HTR-8/SVneo (cell line): ENCODE measurements around the gene RALGDS.
A peak's percentile ranks its signal among the peaks of the same experiment; 100 is the strongest.
"Not testable (repeated sequence)": the region's sequence is repeated elsewhere in the genome, so short reads cannot be mapped to it uniquely, and the experiment has no call there.

Experiments
- DNase-seq: peaks from one replicate; pipeline ENCODE4 v3.0.0; 2011; ENCODE audit warnings: low spot score, mixed read lengths; ENCODE audit not compliant: insufficient read length
- FAIRE-seq: peaks from 2 replicates; lab custom pipeline; 2011; peaks lifted over from hg19 to GRCh38; lab: Jason Lieb, UNC

Gene RALGDS

DNA sequence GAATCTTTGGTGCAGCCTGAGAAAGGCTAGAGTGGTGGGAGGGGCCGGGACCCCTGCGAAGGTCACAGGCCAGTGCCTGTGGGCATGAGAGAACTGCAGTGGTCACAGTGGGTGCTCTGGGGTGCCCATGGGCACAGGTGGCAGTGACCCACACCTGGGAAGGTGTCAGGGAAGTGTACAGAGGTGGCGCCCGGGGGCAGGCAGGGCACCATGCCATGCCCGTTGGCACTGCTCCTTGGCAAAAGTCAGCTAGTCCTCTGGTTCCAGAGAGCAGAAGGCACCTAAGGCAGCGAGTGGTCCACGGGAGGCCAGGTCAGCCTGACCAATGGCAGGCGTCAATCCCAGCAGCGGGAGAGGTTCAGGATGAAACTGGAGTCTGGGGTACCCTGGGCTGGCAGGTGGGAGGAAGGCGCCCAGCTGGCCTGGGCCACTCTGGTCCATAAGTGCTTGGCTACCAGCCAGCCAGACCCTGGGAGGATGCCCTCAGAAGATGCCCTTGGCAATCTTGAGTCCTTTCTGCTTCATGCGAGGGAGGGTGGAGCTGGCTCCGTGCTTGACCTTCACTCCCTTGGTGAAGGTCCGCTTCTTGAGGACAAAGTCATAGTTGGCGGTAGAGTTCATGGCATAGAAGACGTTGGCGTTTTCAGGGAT lies 22.8 kb downstream of the RALGDS start:
- no peak for FAIRE-seq
- DNase-seq, result no peak

DNA sequence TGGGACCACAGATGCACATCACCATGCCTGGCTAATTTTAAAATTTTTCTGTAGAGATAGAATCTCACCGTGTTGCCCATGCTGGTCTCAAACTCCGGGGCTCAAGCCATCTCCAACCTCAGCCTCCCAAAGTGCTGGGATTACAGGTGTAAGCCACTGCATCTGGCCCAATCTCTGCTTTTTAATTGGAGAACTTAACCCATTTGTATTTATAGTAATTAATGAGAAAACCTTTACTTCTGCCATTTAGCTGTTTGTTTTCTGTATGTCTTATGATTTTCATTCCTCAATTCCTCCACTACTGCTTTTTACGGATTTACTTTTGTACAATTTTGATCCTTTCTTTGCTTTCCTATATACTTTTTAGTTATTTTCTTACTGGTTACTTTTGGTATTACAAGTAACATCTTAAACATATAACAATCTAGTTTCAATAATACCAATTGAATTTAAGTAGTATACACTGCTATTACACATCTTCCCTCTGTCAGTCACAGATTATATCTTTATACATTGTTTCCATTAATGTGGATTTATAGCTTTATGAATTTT lies 26.1 kb downstream of the RALGDS start:
- FAIRE-seq, result no peak
- DNase-seq, result no peak

DNA sequence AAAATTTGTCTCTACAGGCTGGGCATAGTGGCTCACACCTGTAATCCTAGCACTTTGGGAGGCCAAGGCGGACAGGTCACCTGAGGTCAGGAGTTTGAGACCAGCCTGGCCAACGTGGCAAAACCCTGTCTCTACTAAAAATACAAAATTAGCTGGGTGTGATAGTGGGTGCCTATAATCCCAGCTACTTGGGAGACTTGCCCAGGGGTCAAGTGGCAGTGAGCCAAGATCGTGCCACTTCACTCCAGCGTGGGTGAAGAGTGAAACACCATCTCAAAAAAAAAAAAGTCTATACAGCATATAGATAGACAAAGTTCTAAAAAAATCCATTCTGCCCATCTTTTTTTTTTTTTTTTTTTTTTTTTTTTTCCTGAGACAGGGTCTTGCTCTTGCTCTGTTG lies 26.7 kb downstream of the RALGDS start:
- not testable (repeated sequence) for DNase-seq, FAIRE-seq

DNA sequence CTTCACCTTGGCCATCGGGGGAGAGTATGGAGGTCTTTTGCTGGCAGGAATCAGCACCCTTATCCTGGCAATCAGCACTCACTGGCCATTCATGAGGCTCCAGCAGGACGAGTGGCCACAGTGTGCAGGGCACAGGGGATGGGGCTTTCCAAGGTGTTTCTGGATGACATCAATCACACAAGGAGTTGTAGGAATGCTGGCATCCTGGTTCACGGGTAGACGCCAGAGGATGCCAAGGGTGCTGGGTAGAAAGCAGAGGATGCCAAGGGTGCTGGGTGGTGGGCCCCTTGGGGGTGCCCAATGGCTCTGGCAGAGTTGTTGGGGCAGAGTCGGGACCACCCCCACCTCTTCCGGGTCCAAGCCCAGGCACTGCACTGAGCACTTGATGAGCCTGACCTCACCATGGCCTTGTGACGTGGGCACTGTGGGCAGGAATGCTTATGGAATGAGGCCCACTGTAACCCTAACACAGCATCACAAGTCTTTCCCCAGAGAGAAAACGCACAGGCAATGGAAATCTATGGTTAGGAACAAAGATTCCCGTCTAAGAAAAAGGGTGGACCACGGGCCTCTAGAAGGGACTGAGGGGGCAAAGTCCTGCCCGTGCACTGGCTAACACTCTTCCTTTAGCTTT lies 30.2 kb downstream of the RALGDS start:
- DNase-seq (no peak), FAIRE-seq (no peak)

DNA sequence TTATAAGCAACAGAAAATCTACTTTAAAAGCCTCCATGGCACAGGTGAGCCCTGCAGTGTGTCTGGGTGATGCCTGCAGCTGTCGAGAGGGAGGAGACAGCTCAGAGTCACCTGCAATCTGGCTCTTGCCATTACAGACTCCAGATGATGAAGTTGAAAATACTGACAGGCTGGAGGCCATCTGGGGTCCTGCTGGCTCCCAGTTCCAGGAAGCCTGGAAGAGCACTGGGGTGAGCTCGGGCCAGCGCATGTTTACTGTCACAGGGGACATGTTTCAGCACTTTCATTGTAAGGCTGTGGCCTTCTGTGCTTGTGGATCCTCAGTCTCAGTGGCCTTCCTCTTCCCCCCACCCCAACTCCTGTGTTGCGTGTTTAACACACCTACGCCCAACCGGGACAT lies 30.9 kb downstream of the RALGDS start:
- FAIRE-seq, result no peak
- DNase-seq, result no peak

DNA sequence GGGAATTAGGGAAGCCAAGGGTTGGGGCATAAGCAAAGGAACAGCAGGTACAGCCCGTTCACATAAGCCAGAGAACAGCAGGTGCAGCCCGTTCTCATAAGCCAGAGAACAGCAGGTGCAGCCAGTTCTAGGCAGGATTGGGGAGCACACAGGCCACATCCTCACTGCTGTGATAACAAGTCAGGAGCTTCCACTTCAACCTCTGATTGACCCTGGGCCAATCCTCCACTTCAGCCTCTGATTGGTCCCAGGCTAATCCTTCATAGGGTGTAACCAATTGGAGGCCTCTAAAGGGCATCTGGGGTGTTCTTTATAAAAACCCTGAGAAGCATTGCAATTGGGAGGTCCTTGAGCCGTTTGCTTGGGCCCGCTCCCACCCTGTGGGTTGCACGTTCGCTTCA lies 31.8 kb downstream of the RALGDS start:
- FAIRE-seq (no peak), DNase-seq (no peak)

DNA sequence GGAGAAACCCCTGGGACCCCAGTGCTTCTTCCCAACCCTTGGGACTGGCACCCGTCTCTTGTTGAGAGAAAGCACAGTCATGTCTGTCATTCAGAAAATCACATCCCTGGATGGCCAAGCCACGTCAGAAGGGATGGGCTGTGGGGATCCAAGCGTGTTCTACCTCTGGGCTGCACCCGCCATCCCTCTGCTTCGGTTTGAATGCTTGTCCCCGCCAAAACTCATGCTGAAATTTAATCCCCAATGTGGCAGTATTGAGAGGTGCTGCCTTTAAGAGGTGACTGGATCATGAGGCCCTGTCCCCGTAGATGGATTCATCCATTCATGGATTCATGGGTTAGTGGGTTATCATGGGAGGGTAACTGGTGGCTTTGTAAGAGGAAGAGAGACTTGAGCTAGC lies 32.3 kb downstream of the RALGDS start:
- FAIRE-seq, result no peak
- no peak for DNase-seq

DNA sequence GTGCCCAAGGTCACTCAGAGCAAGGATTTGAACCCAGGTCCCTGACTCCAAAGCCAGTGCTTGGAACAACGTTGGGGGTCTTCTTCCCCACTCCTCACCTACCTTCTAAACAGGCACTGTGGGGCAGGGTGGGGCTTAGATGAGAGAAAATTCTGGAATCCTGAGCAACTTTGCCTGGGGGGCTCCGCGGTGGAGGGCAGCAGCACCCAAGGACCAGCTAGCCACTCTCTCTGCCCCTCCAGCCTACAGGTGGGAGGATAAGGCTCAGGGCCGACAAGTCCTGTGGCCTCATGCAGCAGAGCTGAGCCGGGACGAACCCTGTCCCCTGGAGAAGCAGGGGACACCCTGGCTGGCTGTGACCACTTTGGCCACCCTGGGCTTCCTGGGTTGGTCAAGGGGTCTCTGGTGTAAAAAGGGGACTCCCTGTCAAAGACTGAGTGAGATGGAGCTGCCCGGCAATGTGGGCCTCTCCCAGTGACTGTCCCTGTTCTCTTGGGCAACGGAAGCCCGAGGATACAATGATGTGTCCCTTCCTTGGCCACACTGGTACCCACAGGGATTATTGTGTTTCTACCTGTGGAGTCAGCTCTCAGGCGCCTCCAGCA lies 32.8 kb downstream of the RALGDS start:
- DNase-seq, result no peak
- no peak for FAIRE-seq

DNA sequence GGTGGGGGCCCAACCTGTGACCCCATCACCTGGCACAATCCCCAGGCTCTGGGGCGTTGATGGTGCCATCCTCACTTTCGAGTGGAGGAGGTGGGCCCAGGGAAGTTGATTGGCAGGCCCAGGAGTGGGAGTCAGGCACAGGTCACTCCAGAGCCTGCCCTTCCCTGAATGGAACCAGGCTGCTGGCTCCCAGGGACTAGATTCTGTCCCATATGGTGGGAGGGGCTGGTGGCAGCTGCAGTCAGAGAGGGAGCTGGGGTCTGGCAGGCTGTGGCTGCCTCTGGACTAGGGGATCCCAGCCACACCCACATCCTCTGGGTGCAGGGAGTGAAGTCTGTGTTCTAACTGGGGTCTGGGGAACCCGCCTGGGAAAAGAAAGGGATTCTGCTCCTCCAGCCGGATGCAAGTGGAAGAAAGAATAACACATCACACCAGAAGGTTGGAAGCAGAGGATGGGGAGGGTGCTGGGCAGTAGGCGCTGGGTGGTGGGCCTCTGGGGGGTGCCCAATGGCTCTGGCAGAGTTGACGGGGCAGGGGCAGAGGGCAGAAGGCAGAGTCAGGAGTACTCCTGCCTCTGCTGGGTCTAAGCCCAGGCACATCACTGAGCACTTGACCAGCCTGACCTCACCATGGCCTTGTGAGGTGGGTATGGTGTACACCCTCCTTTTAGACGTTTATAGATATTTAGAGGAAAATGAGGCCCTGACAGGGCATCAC lies 33.5 kb downstream of the RALGDS start:
- no peak for DNase-seq
- no peak for FAIRE-seq

DNA sequence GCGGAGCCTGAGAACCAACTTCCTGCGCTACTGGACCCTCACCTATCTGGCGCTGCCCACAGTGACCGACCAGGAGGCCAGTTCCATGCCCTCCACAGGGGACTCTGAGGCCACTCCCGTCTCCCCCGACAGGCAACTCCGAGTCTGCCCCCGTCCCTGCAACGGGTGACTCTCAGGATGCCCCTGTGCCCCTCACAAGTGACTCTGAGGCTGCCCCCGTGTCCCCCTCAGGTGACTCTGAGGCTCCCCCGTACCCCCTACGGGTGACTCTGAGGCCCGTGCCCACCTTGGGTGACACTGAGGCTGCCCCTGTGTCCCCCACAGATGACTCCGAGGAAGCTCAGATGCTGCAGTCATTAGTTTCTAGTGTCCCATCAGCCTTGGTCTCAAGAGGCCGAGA lies 34.1 kb downstream of the RALGDS start:
- FAIRE-seq (no peak), DNase-seq (no peak)

DNA sequence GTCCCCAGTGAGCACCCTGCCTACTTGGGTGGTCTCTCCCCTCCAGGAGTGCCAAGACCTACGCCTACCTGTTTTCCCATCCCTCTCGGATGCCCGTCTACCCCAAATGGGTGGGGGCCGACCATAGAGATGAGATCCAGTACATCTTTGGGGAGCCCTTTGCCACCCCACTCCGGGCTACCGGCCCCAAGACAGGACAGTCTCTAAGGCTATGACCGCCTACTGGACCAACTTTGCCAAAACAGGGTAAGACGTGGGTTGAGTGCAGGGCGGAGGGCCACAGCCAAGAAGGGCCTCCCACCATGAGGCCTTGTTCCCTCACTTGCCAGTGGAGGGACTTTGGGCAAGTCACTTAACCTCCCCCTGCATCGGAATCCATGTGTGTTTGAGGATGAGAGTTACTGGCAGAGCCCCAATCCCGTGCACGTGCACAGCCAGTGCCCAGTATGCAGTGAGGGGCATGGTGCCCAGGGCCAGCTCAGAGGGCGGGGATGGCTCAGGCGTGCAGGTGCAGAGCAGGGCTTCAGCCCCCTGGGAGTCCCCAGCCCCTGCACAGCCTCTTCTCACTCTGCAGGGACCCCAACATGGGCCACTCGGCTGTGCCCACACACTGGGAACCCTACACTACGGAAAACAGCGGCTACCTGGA lies 34.7 kb downstream of the RALGDS start:
- DNase-seq, FAIRE-seq: not testable (repeated sequence)

DNA sequence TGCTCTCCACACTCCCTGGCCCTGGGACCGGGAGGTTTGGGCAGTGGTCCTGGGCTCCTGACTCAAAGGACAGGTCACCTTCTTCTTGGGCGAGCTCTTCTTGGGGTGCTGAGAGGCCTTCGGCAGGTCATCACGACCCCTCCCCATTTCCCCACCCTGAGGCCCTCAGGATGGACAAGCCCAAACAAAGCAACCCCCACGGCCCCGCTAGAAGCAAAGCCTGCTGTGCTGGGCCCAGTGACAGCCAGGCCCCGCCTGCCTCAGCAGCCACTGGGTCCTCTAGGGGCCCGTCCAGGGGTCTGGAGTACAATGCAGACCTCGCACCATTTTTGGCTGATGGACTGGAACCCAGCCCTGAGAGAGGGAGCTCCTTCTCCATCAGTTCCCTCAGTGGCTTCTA lies 37.4 kb downstream of the RALGDS start:
- FAIRE-seq, result not testable (repeated sequence)

DNA sequence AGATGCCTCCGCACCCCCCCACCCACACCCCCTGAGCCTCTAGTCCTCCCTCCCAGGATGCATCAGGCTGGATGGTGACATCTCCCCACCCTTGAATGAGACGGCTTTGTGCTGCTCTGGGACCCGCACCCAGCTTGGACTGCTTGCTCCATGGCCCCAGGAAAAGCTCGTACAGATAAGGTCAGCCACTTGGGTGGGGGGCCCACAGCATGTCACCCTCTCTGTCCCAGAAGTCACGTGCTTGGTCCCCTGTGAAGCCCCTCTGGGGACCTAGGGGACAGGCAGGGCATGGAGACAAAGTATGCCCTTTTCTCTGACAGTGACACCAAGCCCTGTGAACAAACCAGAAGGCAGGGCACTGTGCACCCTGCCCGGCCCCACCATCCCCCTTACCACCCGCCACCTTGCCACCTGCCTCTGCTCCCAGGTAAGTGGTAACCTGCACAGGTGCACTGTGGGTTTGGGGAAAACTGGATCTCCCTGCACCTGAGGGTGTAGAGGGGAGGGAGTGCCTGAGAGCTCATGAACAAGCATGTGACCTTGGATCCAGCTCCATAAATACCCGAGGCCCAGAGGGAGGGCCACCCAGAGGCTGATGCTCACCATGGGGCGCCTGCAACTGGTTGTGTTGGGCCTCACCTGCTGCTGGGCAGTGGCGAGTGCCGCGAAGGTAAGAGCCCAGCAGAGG lies 38.9 kb downstream of the RALGDS start:
- DNase-seq, FAIRE-seq: not testable (repeated sequence)

More for the DNA sequence above, 37.4 kb downstream of the RALGDS start:
- DNase-seq, result not testable (repeated sequence)

DNA sequence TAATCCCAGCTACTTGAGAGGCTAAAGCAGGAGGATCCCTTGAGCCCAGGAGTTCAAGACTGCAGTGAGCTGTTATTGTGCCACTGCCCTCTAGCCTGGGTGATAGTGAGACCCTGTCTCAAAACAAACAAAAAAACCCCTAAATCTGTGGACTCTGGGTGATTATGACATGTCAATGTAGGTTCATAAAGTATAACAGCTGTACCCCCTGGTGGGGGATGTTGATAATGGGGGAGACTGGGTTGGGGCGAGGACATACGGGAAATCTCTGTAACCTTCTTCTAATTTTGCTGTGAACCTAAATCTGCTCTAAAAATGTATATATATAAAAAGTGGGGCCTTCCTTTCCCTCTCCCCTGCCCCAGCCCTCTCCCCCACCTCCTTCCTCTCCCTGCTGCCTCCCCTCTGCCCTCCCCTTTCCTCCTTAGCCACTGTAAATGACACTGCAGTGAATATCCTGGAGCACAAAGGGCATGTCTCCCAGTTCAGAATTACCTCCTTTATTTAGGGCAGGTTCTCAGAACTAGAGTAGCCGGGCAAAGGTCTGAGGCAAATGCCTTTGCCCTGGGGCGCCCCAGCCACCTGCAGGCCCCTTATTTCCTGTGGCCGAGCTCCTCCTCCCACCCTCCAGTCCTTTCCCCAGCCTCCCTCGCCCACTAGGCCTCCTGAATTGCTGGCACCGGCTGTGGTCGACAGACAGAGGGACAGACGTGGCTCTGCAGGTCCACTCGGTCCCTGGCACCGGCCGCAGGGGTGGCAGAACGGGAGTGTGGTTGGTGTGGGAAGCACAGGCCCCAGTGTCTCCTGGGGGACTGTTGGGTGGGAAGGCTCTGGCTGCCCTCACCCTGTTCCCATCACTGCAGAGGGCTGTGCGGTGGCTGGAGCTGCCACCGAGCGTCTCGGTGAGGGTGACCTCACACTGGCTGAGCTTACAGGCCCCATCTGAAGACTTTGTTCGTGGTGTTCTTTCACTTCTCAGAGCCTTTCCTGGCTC lies 40.0 kb downstream of the RALGDS start:
- not testable (repeated sequence) for DNase-seq, FAIRE-seq

DNA sequence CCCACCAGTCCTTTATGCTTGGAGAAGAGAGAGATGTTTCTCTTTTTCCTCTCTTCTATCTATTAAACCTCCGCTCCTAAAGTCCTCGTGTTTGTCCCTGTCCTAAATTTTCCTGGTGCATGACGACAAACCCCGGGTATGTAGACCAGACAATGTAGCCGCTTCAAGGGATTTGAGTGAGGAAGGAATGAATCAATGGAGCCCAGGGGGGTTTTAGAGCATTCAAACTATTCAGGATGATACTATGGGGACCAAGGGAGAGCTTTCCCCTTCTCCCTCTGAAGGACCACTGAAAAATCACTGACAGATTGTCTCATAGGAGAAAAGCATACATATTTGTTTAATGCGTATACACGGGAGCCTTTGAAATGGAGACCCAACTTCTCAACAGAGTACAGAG lies 40.9 kb downstream of the RALGDS start:
- DNase-seq, result no peak
- no peak for FAIRE-seq

DNA sequence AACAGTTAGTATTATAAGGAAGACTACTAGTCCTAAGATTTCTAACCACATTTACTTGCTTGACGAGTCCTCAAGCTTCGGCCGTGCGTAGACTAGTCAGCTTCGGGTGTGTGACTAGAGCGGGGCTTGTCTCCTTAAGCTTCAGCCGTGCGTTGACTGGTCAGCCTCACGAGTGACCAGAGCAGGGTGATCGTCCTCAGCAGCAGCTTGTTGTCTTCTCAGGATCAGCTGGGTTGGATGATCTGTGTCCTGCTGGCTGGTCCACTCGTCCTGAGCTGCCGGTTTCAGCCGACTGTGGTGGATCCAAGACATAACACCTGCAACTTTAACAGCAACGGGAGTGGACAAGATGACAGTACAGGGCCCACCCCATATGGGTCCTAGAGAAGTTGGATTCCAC lies 42.6 kb downstream of the RALGDS start:
- FAIRE-seq (no peak), DNase-seq (no peak)

DNA sequence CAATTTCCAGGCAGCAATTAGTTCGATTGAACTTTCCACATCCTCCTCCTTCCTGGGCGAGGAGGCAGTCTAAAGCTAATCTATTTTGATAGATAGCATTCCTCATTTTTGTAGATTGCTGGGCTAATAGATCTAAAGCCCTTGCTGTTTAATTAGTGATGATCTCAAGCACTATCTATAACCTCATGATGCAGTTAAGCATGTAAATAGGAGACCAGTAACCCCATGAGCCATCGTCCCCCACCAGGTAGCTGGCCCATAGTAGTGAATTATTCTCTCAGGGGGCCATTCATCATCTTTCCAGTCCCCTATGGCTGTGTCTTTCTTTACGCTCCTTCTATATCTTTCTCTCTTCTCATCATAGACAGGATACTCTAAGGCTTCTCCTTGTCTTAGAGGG lies 44.3 kb downstream of the RALGDS start:
- no peak for FAIRE-seq

DNA sequence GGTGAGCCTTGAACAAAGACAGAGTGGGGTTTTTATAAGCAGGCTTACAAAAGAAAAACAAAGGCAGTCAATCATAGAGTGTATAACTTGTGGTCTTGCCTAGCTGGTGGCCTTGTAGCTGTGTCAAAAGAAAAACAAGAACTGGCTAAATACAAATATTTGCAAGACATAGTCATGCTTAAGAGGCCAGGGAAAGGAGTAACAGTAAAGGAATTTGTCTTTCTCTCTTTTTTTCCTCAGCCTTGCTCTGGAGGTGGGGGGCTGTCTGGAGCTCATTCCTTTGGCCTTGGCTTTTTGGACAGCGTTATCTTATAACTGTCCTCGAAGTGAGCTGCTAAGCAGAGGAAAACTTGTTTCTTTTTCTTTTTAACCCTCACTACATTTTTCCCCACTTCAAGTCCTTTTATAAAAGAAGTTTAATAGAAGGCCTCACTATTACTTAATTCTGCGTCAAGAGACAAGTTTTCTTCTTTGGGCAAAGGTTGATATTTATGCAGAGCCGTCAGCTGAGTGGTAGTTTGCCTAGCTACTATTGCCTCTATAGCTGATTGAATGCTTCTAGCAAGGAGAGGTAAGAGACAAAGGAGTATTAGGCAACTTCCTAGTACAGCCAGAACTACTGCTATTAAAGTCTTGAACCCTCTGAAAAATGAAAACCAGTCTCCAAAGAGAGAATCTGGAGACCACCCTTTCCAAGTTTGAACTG lies 45.0 kb downstream of the RALGDS start:
- no peak for FAIRE-seq
- peak; percentile 30 for DNase-seq

More for the DNA sequence above, 44.3 kb downstream of the RALGDS start:
- DNase-seq, result no peak
